ENCODE measurements around the gene CDH13.

DNA sequence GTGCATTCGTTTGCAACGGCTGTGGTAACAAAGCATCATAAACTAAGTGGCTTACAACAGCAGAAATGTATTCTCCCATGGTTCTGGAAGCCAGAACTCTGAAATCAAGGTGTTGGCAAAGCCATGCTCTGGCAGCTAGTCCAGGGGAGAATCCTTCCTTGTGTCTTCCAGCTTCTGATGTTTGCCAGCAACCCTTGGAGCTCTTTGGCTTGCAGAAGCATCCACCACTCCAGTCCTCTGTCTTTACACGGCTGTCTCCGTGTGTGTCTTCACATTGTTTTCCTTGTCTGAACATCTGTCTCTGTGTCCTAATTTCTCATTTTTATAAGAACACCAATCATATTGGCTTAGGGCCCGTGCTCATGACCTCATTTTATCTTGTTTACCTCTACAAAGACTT, 915.7 kb downstream of the CDH13 start:
- no peak for TF ChIP-seq POLR2A (IDR thresholded peaks at IDR 0.05)
- TF ChIP-seq, protein P1, sequence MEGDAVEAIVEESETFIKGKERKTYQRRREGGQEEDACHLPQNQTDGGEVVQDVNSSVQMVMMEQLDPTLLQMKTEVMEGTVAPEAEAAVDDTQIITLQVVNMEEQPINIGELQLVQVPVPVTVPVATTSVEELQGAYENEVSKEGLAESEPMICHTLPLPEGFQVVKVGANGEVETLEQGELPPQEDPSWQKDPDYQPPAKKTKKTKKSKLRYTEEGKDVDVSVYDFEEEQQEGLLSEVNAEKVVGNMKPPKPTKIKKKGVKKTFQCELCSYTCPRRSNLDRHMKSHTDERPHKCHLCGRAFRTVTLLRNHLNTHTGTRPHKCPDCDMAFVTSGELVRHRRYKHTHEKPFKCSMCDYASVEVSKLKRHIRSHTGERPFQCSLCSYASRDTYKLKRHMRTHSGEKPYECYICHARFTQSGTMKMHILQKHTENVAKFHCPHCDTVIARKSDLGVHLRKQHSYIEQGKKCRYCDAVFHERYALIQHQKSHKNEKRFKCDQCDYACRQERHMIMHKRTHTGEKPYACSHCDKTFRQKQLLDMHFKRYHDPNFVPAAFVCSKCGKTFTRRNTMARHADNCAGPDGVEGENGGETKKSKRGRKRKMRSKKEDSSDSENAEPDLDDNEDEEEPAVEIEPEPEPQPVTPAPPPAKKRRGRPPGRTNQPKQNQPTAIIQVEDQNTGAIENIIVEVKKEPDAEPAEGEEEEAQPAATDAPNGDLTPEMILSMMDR (IDR thresholded peaks at IDR 0.05) = no peak

Data from thyroid gland (tissue), 4 donors.